GM12878 (cell line): ENCODE measurements around the gene EFNA2. TPM values are rescaled to one million over a fixed set of nuclear protein-coding genes. Genes with fewer than 3 reads are reported as not detected.
A peak's percentile ranks its signal among the peaks of the same experiment; 100 is the strongest.

Source experiments
- CHD2 ChIP-seq: IDR thresholded peaks from 2 replicates; pipeline ENCODE4 v1.6.1; 2011; ENCODE audit warnings: low read depth, low read length, improper control_type of control experiment, borderline replicate concordance
- EGR1 ChIP-seq, 2 experiments: IDR thresholded peaks; 1 replicate in 1 of 2; 2 replicates in 1 of 2; pipeline ENCODE4 v1.6.1; 2011 to 2012; ENCODE audit warnings: low read depth in 2 of 2, low read length in 2 of 2, borderline replicate concordance in 1 of 2, mild to moderate bottlenecking in 1 of 2, moderate library complexity in 1 of 2
- HCFC1 ChIP-seq: fragments of 150-350 bp; IDR thresholded peaks from 2 replicates; pipeline ENCODE4 v1.6.1; 2014; ENCODE audit warnings: low read length
- IKZF1 ChIP-seq: fragments of 450-650 bp; conservative IDR thresholded peaks from 2 replicates; pipeline ENCODE4 v1.6.1; 2017; ENCODE audit warnings: antibody characterized with exemption, mild to moderate bottlenecking
- SIN3A ChIP-seq: IDR thresholded peaks from 2 replicates; pipeline ENCODE4 v1.6.1; 2012; ENCODE audit warnings: low read depth, low read length, improper control_type of control experiment
- SMAD1 ChIP-seq: fragments of 450-650 bp; IDR thresholded peaks from 2 replicates; pipeline ENCODE4 v1.6.1; 2018; ENCODE audit warnings: mild to moderate bottlenecking, low read depth; ENCODE audit not compliant: partially characterized antibody
- TCF7 ChIP-seq: IDR thresholded peaks from 2 replicates; pipeline ENCODE4 v1.6.1; 2014; ENCODE audit warnings: antibody characterized with exemption, borderline replicate concordance
- WRNIP1 ChIP-seq: IDR thresholded peaks from 2 replicates; pipeline ENCODE4 v1.6.1; 2011; ENCODE audit warnings: low read depth, low read length, improper control_type of control experiment, borderline replicate concordance
- ZNF217 ChIP-seq: fragments of 450-650 bp; IDR thresholded peaks from 2 replicates; pipeline ENCODE4 v1.6.1; 2017; ENCODE audit warnings: antibody characterized with exemption, mild to moderate bottlenecking
- ZZZ3 ChIP-seq: IDR thresholded peaks from 2 replicates; pipeline ENCODE4 v1.6.1; 2011; ENCODE audit warnings: low read depth; ENCODE audit not compliant: control insufficient read depth, insufficient read length
- polyA plus RNA-seq, 11 experiments: library from polyadenylated mRNA; depleted of rRNA in 4 of 11; unstranded in 6 of 11; stranded (reverse) in 5 of 11; fragments of >200 nt; fragmentation: Nextera tagmentation in 4 of 11; fragmentation: Illumina TruSeq in 1 of 11; extraction: Ambion mirVana in 4 of 11; extraction: Trizol in 1 of 11; gene quantifications; 1 replicate in 1 of 11; 2 replicates in 10 of 11; pipeline versions ENCODE4 v1.2.1 to v1.2.3, GENCODE V29; 2011 to 2016; ENCODE audit warnings: inconsistent platforms in 2 of 11, missing spikeins in 2 of 11, low read depth in 1 of 11
- total RNA-seq, 4 experiments: library from RNA; depleted of rRNA in 3 of 4; stranded (reverse); fragments of >200 nt in 3 of 4; fragmentation: Illumina TruSeq in 1 of 4; extraction: Trizol in 1 of 4; gene quantifications; 2 replicates each; pipeline versions ENCODE4 v1.2.1 to v1.2.3, GENCODE V29; 2013 to 2021
- TF ChIP-seq, protein P1 (sequence below): fragments of 450-650 bp; formaldehyde crosslinking; IDR thresholded peaks from 2 replicates; pipeline ENCODE4 v1.4.0; 2022; ENCODE audit warnings: mild to moderate bottlenecking, moderate library complexity
- TF ChIP-seq, protein P2 (sequence below): fragments of 450-650 bp; IDR thresholded peaks from 2 replicates; pipeline ENCODE4 v1.6.1; 2018; ENCODE audit warnings: mild to moderate bottlenecking, low read depth, moderate library complexity; ENCODE audit not compliant: partially characterized antibody
- TF ChIP-seq, protein P3 (sequence below): IDR thresholded peaks from 2 replicates; pipeline ENCODE4 v1.6.1; 2012; ENCODE audit warnings: improper control_type of control experiment, low read depth, low read length; ENCODE audit not compliant: insufficient replicate concordance
- TF ChIP-seq, protein P4 (sequence below): fragments of 450-650 bp; IDR thresholded peaks from 2 replicates; pipeline ENCODE4 v1.6.1; 2016; ENCODE audit warnings: mild to moderate bottlenecking

Gene EFNA2
- total and polyA plus RNA-seq, 10 of the 15 experiments (the other 5 are each of a cell fraction or from before 2014, with no cell fraction given): not detected

DNA sequence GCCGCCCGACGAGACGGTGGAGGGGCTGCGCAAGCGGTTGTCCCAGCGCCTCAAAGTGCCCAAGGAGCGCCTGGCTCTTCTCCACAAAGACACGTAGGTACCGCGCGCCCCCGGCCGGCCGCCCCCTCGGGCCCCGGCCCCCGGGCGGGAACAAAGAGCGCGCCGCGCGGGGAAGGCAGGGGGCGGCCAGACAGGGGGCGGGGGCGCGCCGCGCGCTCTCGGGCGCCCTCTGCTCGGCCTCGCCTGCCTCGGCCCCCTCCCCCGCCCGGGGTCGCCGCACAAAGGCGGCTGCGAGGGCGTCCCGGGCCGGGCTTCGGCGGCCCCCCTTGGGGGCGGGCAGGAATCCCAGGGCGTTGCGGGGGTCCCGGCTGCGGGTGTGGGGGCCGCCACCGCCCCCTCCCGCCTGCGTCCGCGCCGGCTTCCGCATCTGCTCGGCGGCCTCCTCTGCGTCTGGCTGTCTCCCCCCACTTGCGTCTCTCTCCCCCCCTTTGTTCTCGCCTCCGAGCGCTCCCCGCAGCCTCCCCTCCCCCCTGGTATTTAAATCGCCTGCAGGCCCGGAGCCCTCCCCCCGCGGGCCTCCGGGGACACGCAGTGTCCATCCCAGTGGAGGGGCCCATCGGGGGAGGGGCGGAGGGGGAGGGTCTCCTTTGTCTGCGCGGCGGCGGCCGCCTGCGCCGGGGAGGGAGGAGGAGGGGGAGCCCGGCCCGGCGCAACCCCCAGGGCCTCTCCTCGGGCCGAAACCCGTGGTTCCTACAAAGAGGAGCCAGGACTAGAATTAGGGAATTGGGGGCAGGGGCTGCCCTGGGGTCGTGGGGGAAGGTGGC is 35.0 kb upstream of the EFNA2 start (continued):
- TF ChIP-seq CHD2: peak; percentile 12; the same call in 1 of the 2 replicates
- TF ChIP-seq TCF7: no peak
- TF ChIP-seq ZZZ3: no peak
- TF ChIP-seq, protein P1, sequence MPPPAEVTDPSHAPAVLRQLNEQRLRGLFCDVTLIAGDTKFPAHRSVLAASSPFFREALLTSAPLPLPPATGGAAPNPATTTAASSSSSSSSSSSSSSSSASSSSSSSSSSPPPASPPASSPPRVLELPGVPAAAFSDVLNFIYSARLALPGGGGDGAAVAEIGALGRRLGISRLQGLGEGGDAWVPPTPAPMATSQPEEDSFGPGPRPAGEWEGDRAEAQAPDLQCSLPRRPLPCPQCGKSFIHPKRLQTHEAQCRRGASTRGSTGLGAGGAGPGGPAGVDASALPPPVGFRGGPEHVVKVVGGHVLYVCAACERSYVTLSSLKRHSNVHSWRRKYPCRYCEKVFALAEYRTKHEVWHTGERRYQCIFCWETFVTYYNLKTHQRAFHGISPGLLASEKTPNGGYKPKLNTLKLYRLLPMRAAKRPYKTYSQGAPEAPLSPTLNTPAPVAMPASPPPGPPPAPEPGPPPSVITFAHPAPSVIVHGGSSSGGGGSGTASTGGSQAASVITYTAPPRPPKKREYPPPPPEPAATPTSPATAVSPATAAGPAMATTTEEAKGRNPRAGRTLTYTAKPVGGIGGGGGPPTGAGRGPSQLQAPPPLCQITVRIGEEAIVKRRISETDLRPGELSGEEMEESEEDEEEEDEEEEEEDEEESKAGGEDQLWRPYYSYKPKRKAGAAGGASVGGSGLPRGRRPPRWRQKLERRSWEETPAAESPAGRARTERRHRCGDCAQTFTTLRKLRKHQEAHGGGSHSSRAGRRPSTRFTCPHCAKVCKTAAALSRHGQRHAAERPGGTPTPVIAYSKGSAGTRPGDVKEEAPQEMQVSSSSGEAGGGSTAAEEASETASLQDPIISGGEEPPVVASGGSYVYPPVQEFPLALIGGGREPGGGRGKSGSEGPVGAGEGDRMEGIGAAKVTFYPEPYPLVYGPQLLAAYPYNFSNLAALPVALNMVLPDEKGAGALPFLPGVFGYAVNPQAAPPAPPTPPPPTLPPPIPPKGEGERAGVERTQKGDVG: no peak
- TF ChIP-seq, protein P2, sequence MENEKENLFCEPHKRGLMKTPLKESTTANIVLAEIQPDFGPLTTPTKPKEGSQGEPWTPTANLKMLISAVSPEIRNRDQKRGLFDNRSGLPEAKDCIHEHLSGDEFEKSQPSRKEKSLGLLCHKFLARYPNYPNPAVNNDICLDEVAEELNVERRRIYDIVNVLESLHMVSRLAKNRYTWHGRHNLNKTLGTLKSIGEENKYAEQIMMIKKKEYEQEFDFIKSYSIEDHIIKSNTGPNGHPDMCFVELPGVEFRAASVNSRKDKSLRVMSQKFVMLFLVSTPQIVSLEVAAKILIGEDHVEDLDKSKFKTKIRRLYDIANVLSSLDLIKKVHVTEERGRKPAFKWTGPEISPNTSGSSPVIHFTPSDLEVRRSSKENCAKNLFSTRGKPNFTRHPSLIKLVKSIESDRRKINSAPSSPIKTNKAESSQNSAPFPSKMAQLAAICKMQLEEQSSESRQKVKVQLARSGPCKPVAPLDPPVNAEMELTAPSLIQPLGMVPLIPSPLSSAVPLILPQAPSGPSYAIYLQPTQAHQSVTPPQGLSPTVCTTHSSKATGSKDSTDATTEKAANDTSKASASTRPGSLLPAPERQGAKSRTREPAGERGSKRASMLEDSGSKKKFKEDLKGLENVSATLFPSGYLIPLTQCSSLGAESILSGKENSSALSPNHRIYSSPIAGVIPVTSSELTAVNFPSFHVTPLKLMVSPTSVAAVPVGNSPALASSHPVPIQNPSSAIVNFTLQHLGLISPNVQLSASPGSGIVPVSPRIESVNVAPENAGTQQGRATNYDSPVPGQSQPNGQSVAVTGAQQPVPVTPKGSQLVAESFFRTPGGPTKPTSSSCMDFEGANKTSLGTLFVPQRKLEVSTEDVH: no peak
- peak; percentile 32; the same call in 1 of the 2 replicates for TF ChIP-seq IKZF1
- no peak for TF ChIP-seq HCFC1
- TF ChIP-seq SIN3A: peak; percentile 42; the same call in 1 of the 2 replicates
- peak in 1 of 2 experiments; percentile 42; a peak in 1 of 3 replicates for TF ChIP-seq EGR1 (IDR thresholded peaks at IDR 0.05; ENCODE audit: borderline replicate concordance in 1 of 2, low read depth in 2 of 2, low read length in 2 of 2)
- no peak for TF ChIP-seq WRNIP1
- TF ChIP-seq, protein P3, sequence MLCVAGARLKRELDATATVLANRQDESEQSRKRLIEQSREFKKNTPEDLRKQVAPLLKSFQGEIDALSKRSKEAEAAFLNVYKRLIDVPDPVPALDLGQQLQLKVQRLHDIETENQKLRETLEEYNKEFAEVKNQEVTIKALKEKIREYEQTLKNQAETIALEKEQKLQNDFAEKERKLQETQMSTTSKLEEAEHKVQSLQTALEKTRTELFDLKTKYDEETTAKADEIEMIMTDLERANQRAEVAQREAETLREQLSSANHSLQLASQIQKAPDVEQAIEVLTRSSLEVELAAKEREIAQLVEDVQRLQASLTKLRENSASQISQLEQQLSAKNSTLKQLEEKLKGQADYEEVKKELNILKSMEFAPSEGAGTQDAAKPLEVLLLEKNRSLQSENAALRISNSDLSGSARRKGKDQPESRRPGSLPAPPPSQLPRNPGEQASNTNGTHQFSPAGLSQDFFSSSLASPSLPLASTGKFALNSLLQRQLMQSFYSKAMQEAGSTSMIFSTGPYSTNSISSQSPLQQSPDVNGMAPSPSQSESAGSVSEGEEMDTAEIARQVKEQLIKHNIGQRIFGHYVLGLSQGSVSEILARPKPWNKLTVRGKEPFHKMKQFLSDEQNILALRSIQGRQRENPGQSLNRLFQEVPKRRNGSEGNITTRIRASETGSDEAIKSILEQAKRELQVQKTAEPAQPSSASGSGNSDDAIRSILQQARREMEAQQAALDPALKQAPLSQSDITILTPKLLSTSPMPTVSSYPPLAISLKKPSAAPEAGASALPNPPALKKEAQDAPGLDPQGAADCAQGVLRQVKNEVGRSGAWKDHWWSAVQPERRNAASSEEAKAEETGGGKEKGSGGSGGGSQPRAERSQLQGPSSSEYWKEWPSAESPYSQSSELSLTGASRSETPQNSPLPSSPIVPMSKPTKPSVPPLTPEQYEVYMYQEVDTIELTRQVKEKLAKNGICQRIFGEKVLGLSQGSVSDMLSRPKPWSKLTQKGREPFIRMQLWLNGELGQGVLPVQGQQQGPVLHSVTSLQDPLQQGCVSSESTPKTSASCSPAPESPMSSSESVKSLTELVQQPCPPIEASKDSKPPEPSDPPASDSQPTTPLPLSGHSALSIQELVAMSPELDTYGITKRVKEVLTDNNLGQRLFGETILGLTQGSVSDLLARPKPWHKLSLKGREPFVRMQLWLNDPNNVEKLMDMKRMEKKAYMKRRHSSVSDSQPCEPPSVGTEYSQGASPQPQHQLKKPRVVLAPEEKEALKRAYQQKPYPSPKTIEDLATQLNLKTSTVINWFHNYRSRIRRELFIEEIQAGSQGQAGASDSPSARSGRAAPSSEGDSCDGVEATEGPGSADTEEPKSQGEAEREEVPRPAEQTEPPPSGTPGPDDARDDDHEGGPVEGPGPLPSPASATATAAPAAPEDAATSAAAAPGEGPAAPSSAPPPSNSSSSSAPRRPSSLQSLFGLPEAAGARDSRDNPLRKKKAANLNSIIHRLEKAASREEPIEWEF: no peak
- TF ChIP-seq, protein P4, sequence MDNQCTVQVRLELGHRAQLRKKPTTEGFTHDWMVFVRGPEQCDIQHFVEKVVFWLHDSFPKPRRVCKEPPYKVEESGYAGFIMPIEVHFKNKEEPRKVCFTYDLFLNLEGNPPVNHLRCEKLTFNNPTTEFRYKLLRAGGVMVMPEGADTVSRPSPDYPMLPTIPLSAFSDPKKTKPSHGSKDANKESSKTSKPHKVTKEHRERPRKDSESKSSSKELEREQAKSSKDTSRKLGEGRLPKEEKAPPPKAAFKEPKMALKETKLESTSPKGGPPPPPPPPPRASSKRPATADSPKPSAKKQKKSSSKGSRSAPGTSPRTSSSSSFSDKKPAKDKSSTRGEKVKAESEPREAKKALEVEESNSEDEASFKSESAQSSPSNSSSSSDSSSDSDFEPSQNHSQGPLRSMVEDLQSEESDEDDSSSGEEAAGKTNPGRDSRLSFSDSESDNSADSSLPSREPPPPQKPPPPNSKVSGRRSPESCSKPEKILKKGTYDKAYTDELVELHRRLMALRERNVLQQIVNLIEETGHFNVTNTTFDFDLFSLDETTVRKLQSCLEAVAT: no peak
- no peak for TF ChIP-seq SMAD1
- peak; percentile 43; the same call in 1 of the 2 replicates for TF ChIP-seq ZNF217
